Measurements from ENCODE around the gene STYXL2. TPM values are rescaled to one million over a fixed set of nuclear protein-coding genes. Genes with fewer than 3 reads are reported as not detected.

The STYXL2 gene
- total and polyA plus RNA-seq, 2 donors (not counting 1 experiment from before 2014, with no cell fraction given): not detected

DNA sequence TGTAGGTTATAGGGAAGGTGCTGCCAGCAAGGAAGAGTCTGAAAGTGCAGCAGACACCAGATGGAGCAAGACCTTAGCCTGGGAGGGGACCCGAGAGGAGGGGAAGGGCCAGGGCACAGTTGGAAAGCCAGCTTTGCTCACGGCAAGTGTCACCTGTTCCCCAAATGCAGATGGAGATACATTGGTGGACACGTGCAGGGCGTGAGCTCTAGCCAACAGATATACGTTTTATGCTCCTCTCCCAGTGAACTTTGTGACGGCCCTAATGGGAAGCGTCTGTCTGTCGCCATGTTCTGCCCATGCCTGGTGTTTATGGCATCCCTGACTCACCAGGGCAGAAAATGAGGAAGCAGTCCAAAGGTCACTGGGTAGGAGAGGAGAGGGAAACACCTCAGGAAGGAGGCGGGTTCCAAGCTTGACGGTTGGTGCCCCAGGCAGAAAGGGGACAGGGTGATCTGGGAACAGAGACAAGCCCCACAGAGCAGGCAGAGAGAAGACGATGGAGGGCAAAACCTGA is 11.3 kb upstream of the STYXL2 start:
- H3K4me1 ChIP-seq (ENCODE audit: control insufficient read depth in 2 of 2, insufficient read depth in 2 of 2, low read length in 2 of 2): no peaks in the 10 kb centered on the region
- no peak for DNase-seq
- no peaks in the 10 kb centered on the region for H3K9me3 ChIP-seq (ENCODE audit: control extremely low read depth in 1 of 3, control insufficient read depth in 2 of 3, insufficient read depth in 1 of 3, low read length in 2 of 3)
- H3K27ac Mint-ChIP-seq: no peak overlapping the region
- intact Hi-C loops (cut with micrococcal nuclease): no loop called here
- H3K4me3 Mint-ChIP-seq: no peak overlapping the region
- H3K27ac ChIP-seq (ENCODE audit: low read length in 2 of 2): no peak overlapping the region
- ATAC-seq (ENCODE audit: low read depth): no peak
- ChIA-PET POLR2A (no interaction called here), CTCF (interaction anchor here (0.6 kb wide), 1 partner anchor 39 kb away, joined by 3 read pairs; no protein-coding TSS in a partner anchor)
- H3K36me3 ChIP-seq (replicated peaks in 1 of 2; ENCODE audit: control extremely low read depth in 1 of 2, control insufficient read depth in 1 of 2, extremely low read depth in 1 of 2, insufficient read depth in 2 of 2, low read length in 1 of 2): no peaks in the 10 kb centered on the region
- H2AFZ ChIP-seq (ENCODE audit: insufficient read depth, low read depth, low read length, poor library complexity, severe bottlenecking): no peak overlapping the region
- no peak for TF ChIP-seq EZH2 (IDR thresholded peaks at IDR 0.05; ENCODE audit: borderline replicate concordance, insufficient read depth, low read depth, low read length, poor library complexity, severe bottlenecking)
- TF ChIP-seq, protein P1, sequence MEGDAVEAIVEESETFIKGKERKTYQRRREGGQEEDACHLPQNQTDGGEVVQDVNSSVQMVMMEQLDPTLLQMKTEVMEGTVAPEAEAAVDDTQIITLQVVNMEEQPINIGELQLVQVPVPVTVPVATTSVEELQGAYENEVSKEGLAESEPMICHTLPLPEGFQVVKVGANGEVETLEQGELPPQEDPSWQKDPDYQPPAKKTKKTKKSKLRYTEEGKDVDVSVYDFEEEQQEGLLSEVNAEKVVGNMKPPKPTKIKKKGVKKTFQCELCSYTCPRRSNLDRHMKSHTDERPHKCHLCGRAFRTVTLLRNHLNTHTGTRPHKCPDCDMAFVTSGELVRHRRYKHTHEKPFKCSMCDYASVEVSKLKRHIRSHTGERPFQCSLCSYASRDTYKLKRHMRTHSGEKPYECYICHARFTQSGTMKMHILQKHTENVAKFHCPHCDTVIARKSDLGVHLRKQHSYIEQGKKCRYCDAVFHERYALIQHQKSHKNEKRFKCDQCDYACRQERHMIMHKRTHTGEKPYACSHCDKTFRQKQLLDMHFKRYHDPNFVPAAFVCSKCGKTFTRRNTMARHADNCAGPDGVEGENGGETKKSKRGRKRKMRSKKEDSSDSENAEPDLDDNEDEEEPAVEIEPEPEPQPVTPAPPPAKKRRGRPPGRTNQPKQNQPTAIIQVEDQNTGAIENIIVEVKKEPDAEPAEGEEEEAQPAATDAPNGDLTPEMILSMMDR (IDR thresholded peaks at IDR 0.05): no peak
- no peak overlapping the region for H3K9ac ChIP-seq (ENCODE audit: low read length)
- no peaks in the 10 kb centered on the region for H4K20me1 ChIP-seq (ENCODE audit: control insufficient read depth, insufficient read depth, low read length, poor library complexity, severe bottlenecking)
- no peaks in the 10 kb centered on the region for H3K4me1 Mint-ChIP-seq
- H3K4me2 ChIP-seq (replicated peaks; ENCODE audit: low read depth, low read length, poor library complexity, severe bottlenecking): no peak overlapping the region
- WGBS (ENCODE audit: insufficient coverage): 82% methylated on average over 11 of the region's 11 CpGs
- H3K79me2 ChIP-seq (ENCODE audit: control insufficient read depth, insufficient read depth, low read length): no peaks in the 10 kb centered on the region
- no peak overlapping the region for H3K4me3 ChIP-seq (ENCODE audit: control extremely low read depth in 1 of 5, extremely low read depth in 1 of 5, insufficient read depth in 1 of 5, low read depth in 2 of 5, low read length in 4 of 5)
- H3K9me3 Mint-ChIP-seq (ENCODE audit: insufficient read depth): no peaks in the 10 kb centered on the region
- H3K27me3 Mint-ChIP-seq: peaks cover 18% of the 10 kb centered on the region
- H3K27me3 ChIP-seq (replicated peaks in 1 of 4; ENCODE audit: control extremely low read depth in 1 of 4, control insufficient read depth in 3 of 4, insufficient read depth in 4 of 4, low read length in 3 of 4): peaks cover 0 to 5% (median 1%) of the 10 kb centered on the region in 4 experiments

GRCh38 chr1:167083066-167083665 is 10.7 kb upstream of the STYXL2 start:
- intact Hi-C loops (cut with micrococcal nuclease): no loop called here
- H2AFZ ChIP-seq (ENCODE audit: insufficient read depth, low read depth, low read length, poor library complexity, severe bottlenecking): no peak overlapping the region

More at GRCh38 chr1:167083066-167083665, 10.7 kb upstream of the STYXL2 start:
- CTCF ChIA-PET: no interaction called here
- no peak for DNase-seq
- Histone ChIP-seq H3K9ac (ENCODE audit: low read length) (no peak overlapping the region), H3K36me3 (replicated peaks in 1 of 2; ENCODE audit: control extremely low read depth in 1 of 2, control insufficient read depth in 1 of 2, extremely low read depth in 1 of 2, insufficient read depth in 2 of 2, low read length in 1 of 2) (no peaks in the 10 kb centered on the region), H4K20me1 (ENCODE audit: control insufficient read depth, insufficient read depth, low read length, poor library complexity, severe bottlenecking) (no peaks in the 10 kb centered on the region), H3K9me3 (ENCODE audit: control extremely low read depth in 1 of 3, control insufficient read depth in 2 of 3, insufficient read depth in 1 of 3, low read length in 2 of 3) (no peaks in the 10 kb centered on the region), H3K79me2 (ENCODE audit: control insufficient read depth, insufficient read depth, low read length) (no peaks in the 10 kb centered on the region), H3K4me1 (ENCODE audit: control insufficient read depth in 2 of 2, insufficient read depth in 2 of 2, low read length in 2 of 2) (no peaks in the 10 kb centered on the region), H3K27me3 (replicated peaks in 1 of 4; ENCODE audit: control extremely low read depth in 1 of 4, control insufficient read depth in 3 of 4, insufficient read depth in 4 of 4, low read length in 3 of 4) (peaks cover 0 to 5% (median 1%) of the 10 kb centered on the region in 4 experiments), H3K4me3 (ENCODE audit: control extremely low read depth in 1 of 5, extremely low read depth in 1 of 5, insufficient read depth in 1 of 5, low read depth in 2 of 5, low read length in 4 of 5) (no peak overlapping the region), H3K27ac (ENCODE audit: low read length in 2 of 2) (no peak overlapping the region), H3K4me2 (replicated peaks; ENCODE audit: low read depth, low read length, poor library complexity, severe bottlenecking) (no peak overlapping the region)
- POLR2A ChIA-PET: no interaction called here
- Mint-ChIP-seq H3K4me1 (no peaks in the 10 kb centered on the region), H3K4me3 (no peak overlapping the region), H3K27me3 (peaks cover 16% of the 10 kb centered on the region), H3K27ac (no peak overlapping the region), H3K9me3 (ENCODE audit: insufficient read depth) (no peaks in the 10 kb centered on the region)
- ATAC-seq (ENCODE audit: low read depth): no peak
- WGBS (ENCODE audit: insufficient coverage): no CpG with 5 or more reads among the region's 6 CpGs
- no peak for TF ChIP-seq EZH2 (IDR thresholded peaks at IDR 0.05; ENCODE audit: borderline replicate concordance, insufficient read depth, low read depth, low read length, poor library complexity, severe bottlenecking)
- TF ChIP-seq, protein P1 (IDR thresholded peaks at IDR 0.05): no peak

Data from B cell (primary cell).